HUES64 (cell line): ENCODE results near the gene TMSB4X.
"Not testable (repeated sequence)": the region's sequence is repeated elsewhere in the genome, so short reads cannot be mapped to it uniquely, and the experiment has no call there.

Experiments used
- H3K27ac ChIP-seq: 2 replicates; pipeline ENCODE4 v1.7.0; 2013; ENCODE audit warnings: low read depth, low read length, inconsistent platforms
- H3K27me3 ChIP-seq: 2 replicates; pipeline ENCODE4 v1.6.1; 2013; ENCODE audit warnings: mild to moderate bottlenecking, low read length; ENCODE audit not compliant: insufficient read depth
- H3K36me3 ChIP-seq: 2 replicates; pipeline ENCODE4 v1.6.1; 2013; ENCODE audit warnings: mild to moderate bottlenecking, low read length; ENCODE audit not compliant: insufficient read depth
- H3K4me1 ChIP-seq: 2 replicates; pipeline ENCODE4 v1.6.1; 2013; ENCODE audit warnings: mild to moderate bottlenecking, low read length, moderate library complexity; ENCODE audit not compliant: insufficient read depth
- H3K4me3 ChIP-seq: 2 replicates; pipeline ENCODE4 v1.5.1; 2013; ENCODE audit warnings: mild to moderate bottlenecking, low read length, moderate library complexity
- H3K9ac ChIP-seq: 2 replicates; pipeline ENCODE4 v1.6.1; 2013; ENCODE audit warnings: mild to moderate bottlenecking, low read depth, low read length
- H3K9me3 ChIP-seq: 2 replicates; pipeline ENCODE4 v1.6.1; 2013; ENCODE audit warnings: low read depth, low read length; ENCODE audit not compliant: insufficient read depth
- WGBS: fragments of 150-250, 120-280 bp; methylation state at CpG from one replicate; pipeline ENCODE4 v1.1.7; 2013; ENCODE audit warnings: missing lambda C conversion rate; 5-methylcytosine and 5-hydroxymethylcytosine counted together

The TMSB4X gene

DNA sequence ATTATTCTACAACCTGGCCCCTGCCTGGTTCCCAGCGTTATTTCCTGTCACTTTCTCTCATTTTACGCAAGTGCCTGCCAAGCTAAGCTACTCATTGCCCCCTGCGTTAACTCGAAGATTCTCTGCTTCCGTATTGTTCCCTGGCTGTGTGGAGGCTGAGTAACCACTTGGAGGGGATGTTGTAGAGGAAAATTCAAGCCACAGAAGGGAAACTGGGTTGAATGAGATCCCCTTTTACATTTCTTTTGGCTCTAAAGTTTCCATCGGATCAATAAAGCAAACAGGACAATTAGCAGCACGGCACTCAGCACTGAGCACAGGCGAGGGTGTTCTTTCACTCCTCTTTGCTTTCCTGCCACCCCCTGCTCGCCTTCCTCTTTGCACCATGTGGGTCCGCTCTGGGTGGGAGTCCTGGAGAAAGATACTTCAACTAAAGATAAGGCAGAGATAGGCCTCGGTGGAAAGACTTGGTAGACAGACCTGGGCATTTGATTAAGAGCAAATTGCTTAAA, 4.2 kb upstream of the TMSB4X start:
- Histone ChIP-seq H3K9ac (no peak overlapping the region), H3K27me3 (no peaks in the 10 kb centered on the region), H3K27ac (peak overlapping the region; percentile 56), H3K4me1 (peaks cover 19% of the 10 kb centered on the region), H3K9me3 (no peaks in the 10 kb centered on the region), H3K36me3 (no peaks in the 10 kb centered on the region), H3K4me3 (no peak overlapping the region)
- WGBS = 21% methylated on average over 11 of the region's 11 CpGs

DNA sequence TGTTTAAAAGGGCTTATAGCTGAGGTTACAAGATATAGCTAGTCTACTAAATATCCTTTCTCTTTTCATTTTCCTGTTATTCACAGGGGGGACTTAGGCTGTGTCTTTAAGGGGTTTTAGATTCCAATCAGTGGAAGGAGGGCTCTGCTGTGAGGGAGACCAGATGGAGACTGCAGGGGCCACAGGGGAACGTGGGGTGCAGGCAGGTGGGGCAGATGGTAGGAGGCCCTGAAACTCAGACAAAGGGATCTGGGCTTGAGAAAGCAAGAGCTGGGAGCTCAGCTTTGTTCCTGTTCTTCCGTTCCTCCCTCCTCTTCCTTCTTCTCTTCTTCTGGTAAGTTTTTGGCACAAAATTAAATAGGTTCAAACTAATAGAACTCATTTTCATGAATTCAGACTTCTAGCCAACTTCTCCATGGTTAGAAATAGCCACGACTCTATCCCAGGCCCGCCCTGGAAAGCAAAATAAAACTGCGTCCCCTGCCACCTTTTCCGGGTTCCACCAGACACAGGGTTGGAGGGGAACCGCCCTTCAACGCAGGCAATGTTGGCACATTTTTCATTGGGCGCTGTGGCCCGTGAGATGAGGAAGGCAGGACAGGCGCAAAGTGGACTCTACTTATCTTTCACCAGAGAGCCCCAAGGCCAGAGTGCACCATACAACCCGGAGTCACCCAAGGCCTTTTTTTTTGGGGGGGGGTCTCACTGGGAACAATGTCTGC, 3.5 kb upstream of the TMSB4X start:
- Histone ChIP-seq H3K4me1 (peaks cover 19% of the 10 kb centered on the region), H3K36me3 (peaks cover 2% of the 10 kb centered on the region), H3K9ac (no peak overlapping the region), H3K27ac (peak overlapping the region; percentile 56), H3K4me3 (no peak overlapping the region), H3K27me3 (no peaks in the 10 kb centered on the region), H3K9me3 (no peaks in the 10 kb centered on the region)
- WGBS = 91% methylated on average over 12 of the region's 12 CpGs

DNA sequence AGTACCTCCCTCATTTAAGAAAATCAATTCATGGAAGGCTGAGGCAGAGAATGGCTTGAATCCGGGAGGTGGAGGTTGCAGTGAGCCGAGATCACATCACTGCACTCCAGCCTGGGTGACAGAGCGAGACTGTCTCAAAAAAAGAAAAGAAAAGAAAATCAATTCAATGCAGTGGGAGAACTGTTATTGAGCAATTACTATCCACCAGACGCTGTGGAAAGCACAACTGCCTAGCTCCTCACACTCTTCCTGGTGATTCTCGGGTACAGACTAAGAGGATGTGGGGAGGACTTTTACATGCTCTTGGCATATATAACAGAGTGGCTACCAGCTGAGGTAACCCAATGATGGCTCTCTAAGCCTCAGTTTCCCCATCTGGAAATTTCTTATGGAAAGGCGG, 2.7 kb upstream of the TMSB4X start:
- 93% methylated on average over 6 of the region's 6 CpGs for WGBS
- Histone ChIP-seq H3K4me1 (peaks cover 19% of the 10 kb centered on the region), H3K4me3 (no peak overlapping the region), H3K27ac (no peak overlapping the region), H3K9me3 (no peaks in the 10 kb centered on the region), H3K9ac (no peak overlapping the region), H3K27me3 (no peaks in the 10 kb centered on the region), H3K36me3 (peaks cover 9% of the 10 kb centered on the region)

DNA sequence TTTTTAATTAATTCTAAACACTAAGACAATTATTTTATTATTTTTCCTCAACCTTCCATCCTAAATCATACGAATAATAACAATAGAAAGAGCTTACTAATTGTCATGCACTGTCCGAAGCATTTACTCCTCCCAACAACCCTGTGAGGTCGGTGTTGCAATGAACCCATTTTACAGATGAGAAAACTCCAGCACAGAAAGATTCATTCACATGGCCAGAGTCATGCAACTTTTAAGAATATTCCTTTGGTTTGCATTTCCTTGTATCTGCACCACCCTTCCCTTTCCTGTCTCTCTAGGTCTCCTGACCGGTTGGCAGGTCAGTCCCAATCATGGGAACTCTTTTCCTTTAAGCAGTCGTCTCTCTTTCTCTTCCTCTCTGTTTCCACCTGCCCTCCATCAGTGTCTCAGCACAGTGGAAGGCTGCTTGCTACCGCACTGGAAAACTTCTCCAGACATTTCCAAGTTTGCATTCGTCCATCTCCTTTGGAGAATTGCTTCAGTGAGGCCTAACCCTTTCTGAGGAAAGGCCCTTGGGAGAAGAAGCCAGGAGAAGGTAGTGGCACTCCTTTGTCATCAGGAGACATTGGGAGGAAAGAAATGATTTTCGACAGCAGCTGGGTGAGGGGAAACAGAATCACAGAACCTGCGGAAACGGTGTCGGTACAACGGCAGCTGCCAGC, 1.9 kb upstream of the TMSB4X start:
- no peak overlapping the region for H3K9ac ChIP-seq
- no peaks in the 10 kb centered on the region for H3K9me3 ChIP-seq
- H3K4me3 ChIP-seq = no peak overlapping the region
- 92% methylated on average over 12 of the region's 12 CpGs for WGBS
- peaks cover 14% of the 10 kb centered on the region for H3K36me3 ChIP-seq
- H3K4me1 ChIP-seq = peaks cover 24% of the 10 kb centered on the region
- no peak overlapping the region for H3K27ac ChIP-seq
- H3K27me3 ChIP-seq = no peaks in the 10 kb centered on the region

DNA sequence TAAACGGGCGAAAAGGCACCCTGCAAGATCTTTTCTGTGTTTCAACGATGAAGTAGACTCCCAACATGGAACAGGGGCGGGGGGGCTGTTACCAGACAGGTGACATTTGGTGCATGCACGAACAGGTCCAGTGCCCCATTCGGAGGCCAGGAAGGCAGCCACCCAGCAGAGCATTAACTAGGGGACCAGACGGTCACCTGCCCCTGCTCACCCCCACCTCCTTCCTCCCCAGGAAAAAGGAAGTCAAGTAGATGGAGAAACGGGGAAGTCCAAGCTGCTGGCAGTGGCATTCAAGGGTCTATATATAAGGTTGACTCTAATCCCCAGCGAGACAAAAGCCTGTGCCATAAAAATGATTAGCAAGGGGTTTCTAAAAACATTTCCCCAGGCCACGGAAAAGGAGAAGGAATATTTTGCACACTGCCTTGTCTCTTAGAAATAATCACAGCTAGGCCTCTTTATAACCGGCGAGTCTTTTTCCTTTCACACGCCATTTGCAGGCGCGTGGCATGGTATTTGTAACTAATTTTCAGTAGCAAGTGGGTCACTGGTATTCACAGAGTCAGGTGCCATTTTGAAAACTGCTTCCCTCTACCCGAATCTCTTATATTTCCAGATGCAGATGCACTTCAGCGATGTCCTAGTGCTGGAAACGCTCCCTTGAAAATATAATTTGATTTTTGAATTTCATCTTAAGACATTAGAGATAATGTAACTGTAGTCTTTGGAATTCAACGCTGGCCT, 1.2 kb upstream of the TMSB4X start:
- Histone ChIP-seq H3K27me3 (no peaks in the 10 kb centered on the region), H3K4me3 (peak overlapping the region; percentile 96; the same call in 1 of the 2 replicates), H3K4me1 (peaks cover 30% of the 10 kb centered on the region), H3K27ac (no peak overlapping the region; the same call in 1 of the 2 replicates), H3K9me3 (no peaks in the 10 kb centered on the region), H3K36me3 (peaks cover 14% of the 10 kb centered on the region), H3K9ac (peak overlapping the region; percentile 99)
- WGBS = 85% methylated on average over 15 of the region's 19 CpGs

DNA sequence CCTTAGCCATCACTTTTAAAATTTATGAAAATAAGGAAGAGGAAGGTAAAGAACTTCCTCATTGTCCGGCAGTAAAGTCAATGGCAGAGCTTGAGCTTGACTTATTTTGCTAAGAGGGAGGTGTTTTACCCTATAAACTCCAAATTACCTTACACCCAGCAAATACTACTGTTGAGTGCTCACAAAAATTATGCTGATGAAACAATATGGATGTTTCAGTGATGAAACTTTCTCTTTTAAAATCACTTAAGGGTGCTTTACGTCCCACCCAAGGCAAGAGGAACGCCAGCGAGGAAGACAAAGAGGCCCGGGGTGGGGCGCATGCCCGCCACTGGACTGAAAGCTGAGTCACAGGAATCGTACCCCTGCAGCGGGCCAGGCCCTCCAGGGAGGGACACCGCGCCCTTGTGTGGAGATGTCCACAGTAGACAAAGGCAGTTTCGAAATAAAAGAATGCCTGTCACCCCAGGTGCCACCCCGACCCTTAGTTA, 560 bp upstream of the TMSB4X start:
- H3K4me3 ChIP-seq = peak overlapping the region; percentile 96
- peak overlapping the region; percentile 99 for H3K9ac ChIP-seq
- H3K4me1 ChIP-seq = peaks cover 37% of the 10 kb centered on the region
- peak overlapping the region; percentile 86 for H3K27ac ChIP-seq
- no peaks in the 10 kb centered on the region for H3K27me3 ChIP-seq
- H3K36me3 ChIP-seq = peaks cover 14% of the 10 kb centered on the region
- H3K9me3 ChIP-seq = no peaks in the 10 kb centered on the region
- 4% methylated on average over 12 of the region's 13 CpGs for WGBS

DNA sequence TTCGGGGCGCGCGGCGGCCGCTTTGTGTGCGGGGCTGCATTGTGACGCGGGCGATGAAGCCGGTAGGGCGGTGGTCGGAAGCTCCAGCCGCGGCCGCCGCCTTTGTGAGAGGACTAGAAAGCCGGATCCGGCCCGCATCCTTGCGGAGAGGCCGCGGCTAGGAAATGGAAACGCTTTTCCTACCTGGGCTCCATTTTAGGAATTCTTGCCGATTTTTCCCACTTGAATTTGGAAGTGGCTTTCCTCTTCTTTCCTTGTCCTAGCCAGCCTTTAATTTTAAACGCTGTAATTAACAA, 708 bp downstream of the TMSB4X start:
- Histone ChIP-seq H3K4me1 (peaks cover 34% of the 10 kb centered on the region), H3K27ac (peak overlapping the region; percentile 93), H3K4me3 (peak overlapping the region; percentile 96), H3K36me3 (peaks cover 14% of the 10 kb centered on the region), H3K27me3 (no peaks in the 10 kb centered on the region), H3K9me3 (no peaks in the 10 kb centered on the region), H3K9ac (peak overlapping the region; percentile 99)
- under 1% methylated on average over 26 of the region's 26 CpGs for WGBS

DNA sequence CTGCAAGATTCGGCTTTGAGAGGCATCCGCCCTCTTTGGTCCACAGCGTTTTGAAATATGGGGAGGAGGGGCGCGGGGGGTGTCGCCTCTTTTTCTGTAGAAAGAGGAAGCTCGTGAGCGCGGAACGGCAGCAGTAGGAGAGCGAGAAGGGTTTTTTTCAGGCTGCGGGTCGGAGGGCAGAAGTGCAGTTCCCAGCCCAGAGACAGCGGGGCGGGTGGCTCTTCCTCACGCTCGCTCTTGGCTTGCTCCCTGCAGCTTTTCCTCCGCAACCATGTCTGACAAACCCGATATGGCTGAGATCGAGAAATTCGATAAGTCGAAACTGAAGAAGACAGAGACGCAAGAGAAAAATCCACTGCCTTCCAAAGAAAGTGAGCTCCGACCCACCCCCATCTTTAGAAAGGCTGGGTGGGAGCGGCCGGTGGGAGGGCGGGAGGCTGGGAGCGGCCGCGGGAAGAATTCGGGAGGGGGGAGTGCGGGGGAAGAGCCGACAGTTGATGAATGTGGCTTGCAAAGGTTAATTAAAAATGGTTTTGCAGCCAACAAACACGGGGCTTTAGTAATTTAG, 1.2 kb downstream of the TMSB4X start:
- Histone ChIP-seq H3K9ac (peak overlapping the region; percentile 99), H3K9me3 (no peaks in the 10 kb centered on the region), H3K36me3 (peaks cover 14% of the 10 kb centered on the region), H3K27me3 (no peaks in the 10 kb centered on the region), H3K4me1 (peaks cover 30% of the 10 kb centered on the region), H3K27ac (peak overlapping the region; percentile 93), H3K4me3 (peak overlapping the region; percentile 96)
- WGBS = 0% methylated on average over 31 of the region's 34 CpGs

DNA sequence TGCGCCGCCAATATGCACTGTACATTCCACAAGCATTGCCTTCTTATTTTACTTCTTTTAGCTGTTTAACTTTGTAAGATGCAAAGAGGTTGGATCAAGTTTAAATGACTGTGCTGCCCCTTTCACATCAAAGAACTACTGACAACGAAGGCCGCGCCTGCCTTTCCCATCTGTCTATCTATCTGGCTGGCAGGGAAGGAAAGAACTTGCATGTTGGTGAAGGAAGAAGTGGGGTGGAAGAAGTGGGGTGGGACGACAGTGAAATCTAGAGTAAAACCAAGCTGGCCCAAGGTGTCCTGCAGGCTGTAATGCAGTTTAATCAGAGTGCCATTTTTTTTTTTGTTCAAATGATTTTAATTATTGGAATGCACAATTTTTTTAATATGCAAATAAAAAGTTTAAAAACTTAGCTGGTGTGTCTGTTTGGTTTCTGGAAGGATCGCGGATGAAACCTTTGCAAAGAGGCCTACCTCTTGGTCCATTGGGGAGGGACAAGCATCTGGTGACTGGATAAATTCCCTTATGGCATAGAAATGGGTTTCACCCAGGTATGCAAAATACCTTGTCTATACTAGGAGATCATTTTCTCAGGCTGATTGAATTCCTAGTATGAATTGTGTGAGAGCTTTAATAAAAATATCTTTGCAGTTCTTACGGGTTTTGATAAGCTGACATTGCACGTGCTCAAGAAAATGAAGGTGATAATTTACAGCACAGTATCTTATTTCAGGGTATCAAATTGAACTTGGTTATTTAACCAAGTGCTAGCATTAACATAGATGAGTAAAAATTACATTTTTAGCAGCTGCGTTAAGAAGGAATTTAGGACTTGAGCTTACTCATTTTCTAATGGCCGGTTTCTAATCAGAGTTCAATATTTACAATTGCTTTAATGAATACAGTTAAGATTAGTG, 2.2 kb downstream of the TMSB4X start:
- not testable (repeated sequence) for H3K9me3 ChIP-seq, H3K27me3 ChIP-seq
- Histone ChIP-seq H3K4me1 (peaks cover 28% of the 10 kb centered on the region), H3K36me3 (peaks cover 14% of the 10 kb centered on the region), H3K4me3 (peak overlapping the region; percentile 96), H3K9ac (peak overlapping the region; percentile 99), H3K27ac (peak overlapping the region; percentile 93)
- WGBS = 18% methylated on average over 8 of the region's 12 CpGs

DNA sequence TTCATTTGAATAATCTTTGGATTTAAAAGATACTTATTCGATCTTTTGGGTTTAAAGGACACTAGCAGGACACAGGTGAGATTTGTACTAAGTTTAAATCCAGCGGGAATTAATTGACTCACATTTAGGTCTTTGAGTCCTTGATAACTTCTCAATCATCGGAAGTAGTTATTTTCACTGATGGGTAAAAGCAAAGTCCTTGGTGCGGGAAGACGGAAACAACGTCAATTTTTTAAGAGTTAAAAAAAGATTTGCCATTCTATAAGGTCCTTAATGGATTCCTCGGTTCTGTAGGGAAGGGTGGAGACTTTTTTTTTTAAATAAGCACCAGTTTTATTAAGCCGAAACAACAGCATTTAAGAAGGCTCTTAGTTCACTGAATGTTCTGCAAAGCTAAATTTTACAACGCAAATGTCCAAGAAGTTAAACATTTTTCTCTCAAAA, 2.9 kb downstream of the TMSB4X start:
- peak overlapping the region; percentile 96 for H3K4me3 ChIP-seq
- peak overlapping the region; percentile 66 for H3K27ac ChIP-seq
- peaks cover 14% of the 10 kb centered on the region for H3K36me3 ChIP-seq
- peak overlapping the region; percentile 99; the same call in 1 of the 2 replicates for H3K9ac ChIP-seq
- no peaks in the 10 kb centered on the region for H3K27me3 ChIP-seq
- H3K9me3 ChIP-seq = no peaks in the 10 kb centered on the region
- peaks cover 28% of the 10 kb centered on the region for H3K4me1 ChIP-seq
- WGBS = 34% methylated on average over 9 of the region's 9 CpGs
